ENCODE data around the gene TRAPPC1. TPM values are rescaled to one million over a fixed set of nuclear protein-coding genes. Genes with fewer than 3 reads are reported as not detected.

TRAPPC1 gene
- total RNA-seq, 1 donor from 2014 or later, result 184 TPM

DNA sequence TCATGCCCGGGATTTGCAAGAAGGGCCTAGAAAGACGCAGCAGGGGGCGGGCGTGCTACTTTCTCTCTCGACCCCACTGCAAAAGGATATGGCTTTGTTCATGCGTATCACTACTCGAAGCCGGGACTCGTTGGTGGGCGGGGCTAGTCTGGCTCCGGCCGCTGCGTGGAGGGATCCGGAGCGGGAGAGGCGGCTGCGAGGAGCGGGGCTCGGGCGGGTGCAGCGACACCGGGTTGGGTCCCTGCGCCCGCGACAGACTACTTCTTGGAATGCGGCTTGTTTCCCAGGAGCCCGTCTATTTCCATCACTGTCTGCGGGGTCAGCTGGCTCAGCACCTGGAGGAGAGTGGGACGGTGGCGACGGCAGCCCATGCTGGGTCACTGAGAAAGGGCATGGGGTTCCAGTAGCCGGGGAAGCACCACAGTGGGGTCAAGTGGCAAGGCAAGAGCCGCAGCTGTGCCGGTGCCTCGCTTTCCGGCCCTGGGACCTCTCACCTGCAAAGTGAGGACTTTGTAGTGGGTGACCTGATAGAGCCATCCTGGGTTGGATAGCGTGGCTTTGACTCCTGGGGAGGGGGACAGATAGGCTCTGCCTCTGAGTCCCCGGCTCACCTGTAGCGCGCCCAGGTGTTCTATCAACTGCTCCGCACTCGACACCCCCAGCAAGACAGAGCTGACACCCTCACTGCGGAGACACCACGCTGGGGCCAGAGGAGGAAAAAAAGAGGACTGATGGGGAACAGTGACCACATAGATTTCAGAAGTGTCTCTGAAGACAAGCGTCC, 8.7 kb downstream of the TRAPPC1 start:
- peaks cover 15% of the 10 kb centered on the region for H3K36me3 Mint-ChIP-seq (ENCODE audit: low read depth, unreplicated experiment)
- H3K9ac ChIP-seq (ENCODE audit: low read length), result peak overlapping the region; percentile 61
- no peak overlapping the region for H3K27ac ChIP-seq (ENCODE audit: low read depth, low read length)
- peaks cover 53% of the 10 kb centered on the region for H3K27me3 Mint-ChIP-seq (ENCODE audit: low read depth, unreplicated experiment)
- peak overlapping the region; percentile 85 for H2AFZ ChIP-seq (ENCODE audit: low read depth, low read length)
- H3K4me1 ChIP-seq (ENCODE audit: insufficient read depth, low read length), result peaks cover 10% of the 10 kb centered on the region
- H3K79me2 ChIP-seq (ENCODE audit: insufficient read depth, low read length), result no peaks in the 10 kb centered on the region
- no peaks in the 10 kb centered on the region for H4K20me1 ChIP-seq (ENCODE audit: insufficient read depth, low read length)
- H3K4me1 Mint-ChIP-seq (ENCODE audit: low read depth, unreplicated experiment), result no peaks in the 10 kb centered on the region
- H3K4me3 Mint-ChIP-seq (ENCODE audit: unreplicated experiment), result peak overlapping the region; percentile 40
- H3K4me2 ChIP-seq (ENCODE audit: low read length), result peak overlapping the region; percentile 87
- no peaks in the 10 kb centered on the region for H3K36me3 ChIP-seq (ENCODE audit: insufficient read depth, low read length)
- H3K9me3 Mint-ChIP-seq (ENCODE audit: unreplicated experiment), result peaks cover 4% of the 10 kb centered on the region
- no peak for TF ChIP-seq EZH2 (IDR thresholded peaks at IDR 0.05; ENCODE audit: insufficient read depth, low read length)
- no peaks in the 10 kb centered on the region for H3K9me3 ChIP-seq (ENCODE audit: insufficient read depth, low read depth, low read length)
- no peaks in the 10 kb centered on the region for H3K27me3 ChIP-seq (ENCODE audit: insufficient read depth, low read length)
- H3K27ac Mint-ChIP-seq (ENCODE audit: unreplicated experiment), result no peak overlapping the region
- DNase-seq (ENCODE audit: low read depth) (peak; percentile 73), FAIRE-seq (no peak)
- H3K4me3 ChIP-seq (ENCODE audit: insufficient read depth, low read depth, low read length), result peak overlapping the region; percentile 48

DNA sequence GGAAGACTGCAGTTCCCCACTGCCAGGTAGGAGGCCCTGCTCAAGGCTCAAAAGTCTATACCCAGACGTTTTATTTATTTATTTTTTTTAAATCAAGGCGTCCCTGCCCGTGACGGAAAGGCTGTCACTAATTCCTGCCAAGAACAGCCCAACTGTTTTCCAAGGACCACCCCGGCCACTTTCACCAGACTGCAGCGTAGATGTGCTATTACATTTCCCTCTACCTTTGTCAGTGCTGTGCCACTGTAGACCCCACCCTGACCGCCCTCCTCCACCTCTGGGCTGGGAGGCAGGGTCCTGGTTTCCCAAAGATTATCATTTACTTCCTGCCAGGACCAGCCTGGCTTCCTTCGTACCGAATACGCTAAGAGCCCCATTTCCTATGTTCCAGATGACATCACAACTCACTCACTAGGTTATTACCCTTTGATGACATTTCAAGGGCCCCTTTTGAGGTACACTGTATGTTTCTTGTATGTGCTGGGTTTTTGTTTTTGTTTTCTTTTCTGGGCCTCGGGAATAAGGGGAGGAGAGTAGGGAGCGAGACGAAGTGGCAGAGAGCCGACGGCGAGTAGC, 9.4 kb downstream of the TRAPPC1 start:
- TF ChIP-seq, protein P1, sequence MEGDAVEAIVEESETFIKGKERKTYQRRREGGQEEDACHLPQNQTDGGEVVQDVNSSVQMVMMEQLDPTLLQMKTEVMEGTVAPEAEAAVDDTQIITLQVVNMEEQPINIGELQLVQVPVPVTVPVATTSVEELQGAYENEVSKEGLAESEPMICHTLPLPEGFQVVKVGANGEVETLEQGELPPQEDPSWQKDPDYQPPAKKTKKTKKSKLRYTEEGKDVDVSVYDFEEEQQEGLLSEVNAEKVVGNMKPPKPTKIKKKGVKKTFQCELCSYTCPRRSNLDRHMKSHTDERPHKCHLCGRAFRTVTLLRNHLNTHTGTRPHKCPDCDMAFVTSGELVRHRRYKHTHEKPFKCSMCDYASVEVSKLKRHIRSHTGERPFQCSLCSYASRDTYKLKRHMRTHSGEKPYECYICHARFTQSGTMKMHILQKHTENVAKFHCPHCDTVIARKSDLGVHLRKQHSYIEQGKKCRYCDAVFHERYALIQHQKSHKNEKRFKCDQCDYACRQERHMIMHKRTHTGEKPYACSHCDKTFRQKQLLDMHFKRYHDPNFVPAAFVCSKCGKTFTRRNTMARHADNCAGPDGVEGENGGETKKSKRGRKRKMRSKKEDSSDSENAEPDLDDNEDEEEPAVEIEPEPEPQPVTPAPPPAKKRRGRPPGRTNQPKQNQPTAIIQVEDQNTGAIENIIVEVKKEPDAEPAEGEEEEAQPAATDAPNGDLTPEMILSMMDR (IDR thresholded peaks at IDR 0.05; ENCODE audit: insufficient read depth, low read depth, low read length), result no peak
- TF ChIP-seq EZH2 (IDR thresholded peaks at IDR 0.05; ENCODE audit: insufficient read depth, low read length), result no peak
- peak overlapping the region; percentile 61 for H3K9ac ChIP-seq (ENCODE audit: low read length)
- peaks cover 10% of the 10 kb centered on the region for H3K4me1 ChIP-seq (ENCODE audit: insufficient read depth, low read length)
- H2AFZ ChIP-seq (ENCODE audit: low read depth, low read length), result peak overlapping the region; percentile 85
- DNase-seq (ENCODE audit: low read depth) (no peak), FAIRE-seq (no peak)
- Mint-ChIP-seq H3K36me3 (ENCODE audit: low read depth, unreplicated experiment) (peaks cover 9% of the 10 kb centered on the region), H3K4me1 (ENCODE audit: low read depth, unreplicated experiment) (no peaks in the 10 kb centered on the region), H3K9me3 (ENCODE audit: unreplicated experiment) (no peaks in the 10 kb centered on the region), H3K4me3 (ENCODE audit: unreplicated experiment) (no peak overlapping the region), H3K27ac (ENCODE audit: unreplicated experiment) (no peak overlapping the region), H3K27me3 (ENCODE audit: low read depth, unreplicated experiment) (peaks cover 46% of the 10 kb centered on the region)
- peak overlapping the region; percentile 48 for H3K4me3 ChIP-seq (ENCODE audit: insufficient read depth, low read depth, low read length)
- H3K36me3 ChIP-seq (ENCODE audit: insufficient read depth, low read length), result no peaks in the 10 kb centered on the region
- H3K9me3 ChIP-seq (ENCODE audit: insufficient read depth, low read depth, low read length), result no peaks in the 10 kb centered on the region
- H3K79me2 ChIP-seq (ENCODE audit: insufficient read depth, low read length), result no peaks in the 10 kb centered on the region
- H3K27me3 ChIP-seq (ENCODE audit: insufficient read depth, low read length), result no peaks in the 10 kb centered on the region
- H4K20me1 ChIP-seq (ENCODE audit: insufficient read depth, low read length), result no peaks in the 10 kb centered on the region
- peak overlapping the region; percentile 87 for H3K4me2 ChIP-seq (ENCODE audit: low read length)
- H3K27ac ChIP-seq (ENCODE audit: low read depth, low read length), result no peak overlapping the region

DNA sequence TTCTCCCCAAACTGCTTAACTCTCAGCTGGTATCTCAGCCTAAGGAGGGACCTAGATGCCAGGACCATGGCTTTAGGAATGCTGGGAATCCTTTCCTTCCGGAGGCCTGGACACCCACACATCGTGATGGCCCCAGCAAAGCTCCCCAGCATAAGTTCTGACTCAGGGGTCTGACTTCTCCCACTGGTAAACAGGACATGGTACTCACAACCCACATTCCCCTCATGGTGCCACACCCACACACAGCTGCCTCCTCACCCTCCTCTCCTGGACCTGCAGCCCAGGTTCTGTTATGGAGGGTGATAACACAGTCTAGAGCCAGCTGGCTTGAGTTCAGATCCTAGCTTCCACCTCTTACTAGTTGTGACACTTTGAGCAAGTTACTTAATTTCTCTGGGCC, 14.9 kb downstream of the TRAPPC1 start:
- peak; percentile 74 for DNase-seq (ENCODE audit: low read depth)
- H3K9me3 ChIP-seq (ENCODE audit: insufficient read depth, low read depth, low read length), result no peaks in the 10 kb centered on the region
- Mint-ChIP-seq H3K27ac (ENCODE audit: unreplicated experiment) (peak overlapping the region; percentile 92), H3K27me3 (ENCODE audit: low read depth, unreplicated experiment) (peaks cover 7% of the 10 kb centered on the region), H3K4me3 (ENCODE audit: unreplicated experiment) (peak overlapping the region; percentile 81), H3K4me1 (ENCODE audit: low read depth, unreplicated experiment) (peaks cover 7% of the 10 kb centered on the region), H3K9me3 (ENCODE audit: unreplicated experiment) (no peaks in the 10 kb centered on the region), H3K36me3 (ENCODE audit: low read depth, unreplicated experiment) (no peaks in the 10 kb centered on the region)
- no peak for TF ChIP-seq EZH2 (IDR thresholded peaks at IDR 0.05; ENCODE audit: insufficient read depth, low read length)
- H3K79me2 ChIP-seq (ENCODE audit: insufficient read depth, low read length), result no peaks in the 10 kb centered on the region
- peaks cover 21% of the 10 kb centered on the region for H3K4me1 ChIP-seq (ENCODE audit: insufficient read depth, low read length)
- peak overlapping the region; percentile 81 for H3K27ac ChIP-seq (ENCODE audit: low read depth, low read length)
- no peaks in the 10 kb centered on the region for H3K36me3 ChIP-seq (ENCODE audit: insufficient read depth, low read length)
- FAIRE-seq, result no peak
- peaks cover 10% of the 10 kb centered on the region for H4K20me1 ChIP-seq (ENCODE audit: insufficient read depth, low read length)
- peak overlapping the region; percentile 31 for H3K4me3 ChIP-seq (ENCODE audit: insufficient read depth, low read depth, low read length)
- no peaks in the 10 kb centered on the region for H3K27me3 ChIP-seq (ENCODE audit: insufficient read depth, low read length)
- peak overlapping the region; percentile 91 for H3K4me2 ChIP-seq (ENCODE audit: low read length)
- peak overlapping the region; percentile 69 for H3K9ac ChIP-seq (ENCODE audit: low read length)
- peak overlapping the region; percentile 80 for H2AFZ ChIP-seq (ENCODE audit: low read depth, low read length)

Data from astrocyte (in vitro differentiated cells and primary cell).